CD14-positive monocyte (primary cell): Measurements from ENCODE around the gene SGCA. TPM values are rescaled to one million over a fixed set of nuclear protein-coding genes. Genes with fewer than 3 reads are reported as not detected.

Experiments used
- DNase-seq, 3 donors: peaks; one replicate each; pipeline ENCODE4 v3.0.0-alpha.2; 2011 to 2022
- H2AFZ ChIP-seq: 2 replicates; pipeline ENCODE4 v1.6.0; 2012; ENCODE audit warnings: mild to moderate bottlenecking, low read depth, low read length, inconsistent platforms; ENCODE audit not compliant: insufficient read depth, poor library complexity, severe bottlenecking
- H3K27ac ChIP-seq, 2 donors: 1 replicate in 1 of 2; 2 replicates in 1 of 2; pipeline ENCODE4 v1.5.1; 2012 to 2013; ENCODE audit warnings: low read length in 2 of 2, control low read depth in 1 of 2, inconsistent platforms in 1 of 2, low read depth in 1 of 2, mild to moderate bottlenecking in 1 of 2
- H3K27me3 ChIP-seq, 2 donors: one replicate each; pipeline versions ENCODE4 v1.6.0 to v1.6.1; 2011 to 2013; ENCODE audit warnings: low read length in 2 of 2; ENCODE audit not compliant: control insufficient read depth in 2 of 2, insufficient read depth in 2 of 2
- H3K36me3 ChIP-seq, 2 donors: replicated peaks in 1 of 2; 1 replicate in 1 of 2; 2 replicates in 1 of 2; pipeline versions ENCODE4 v1.5.1 to v1.6.1; 2012 to 2013; ENCODE audit warnings: low read length in 2 of 2, control low read depth in 1 of 2, inconsistent platforms in 1 of 2, mild to moderate bottlenecking in 1 of 2; ENCODE audit not compliant: insufficient read depth in 2 of 2, control insufficient read depth in 1 of 2
- H3K4me1 ChIP-seq, 2 donors: 1 replicate in 1 of 2; 2 replicates in 1 of 2; pipeline versions ENCODE4 v1.5.1 to v1.6.1; 2012 to 2013; ENCODE audit warnings: low read length in 2 of 2, control low read depth in 1 of 2, inconsistent platforms in 1 of 2, mild to moderate bottlenecking in 1 of 2, moderate library complexity in 1 of 2; ENCODE audit not compliant: insufficient read depth in 2 of 2, control insufficient read depth in 1 of 2
- H3K4me2 ChIP-seq: replicated peaks from 2 replicates; pipeline ENCODE3; 2012; ENCODE audit warnings: low read length, moderate library complexity, mild to moderate bottlenecking; ENCODE audit not compliant: poor library complexity, severe bottlenecking; ENCODE audit errors: extremely low read depth
- H3K4me3 ChIP-seq, 3 experiments: fragments of 200-600 bp in 1 of 3; sonication (generic) in 1 of 3; replicated peaks in 1 of 3; 1 replicate in 2 of 3; 2 replicates in 1 of 3; pipeline ENCODE4 v1.5.1; 2011 to 2013; ENCODE audit warnings: low read length in 3 of 3, mild to moderate bottlenecking in 3 of 3, control low read depth in 2 of 3, low read depth in 2 of 3, inconsistent platforms in 1 of 3, moderate library complexity in 1 of 3
- H3K79me2 ChIP-seq: 2 replicates; pipeline ENCODE4 v1.6.0; 2012; ENCODE audit warnings: mild to moderate bottlenecking, control low read depth, inconsistent platforms, low read length, moderate library complexity; ENCODE audit not compliant: insufficient read depth
- H3K9ac ChIP-seq: 2 replicates; pipeline ENCODE4 v1.6.0; 2017; ENCODE audit warnings: low read length, mild to moderate bottlenecking; ENCODE audit not compliant: insufficient read depth, poor library complexity, severe bottlenecking
- H3K9me3 ChIP-seq, 2 donors: replicated peaks in 1 of 2; 1 replicate in 1 of 2; 2 replicates in 1 of 2; pipeline versions ENCODE4 v1.5.1 to v1.6.1; 2012 to 2013; ENCODE audit warnings: low read length in 2 of 2, control low read depth in 1 of 2; ENCODE audit not compliant: control insufficient read depth in 1 of 2, insufficient read depth in 1 of 2
- H4K20me1 ChIP-seq: 2 replicates; pipeline ENCODE4 v1.6.0; 2012; ENCODE audit warnings: mild to moderate bottlenecking, low read length, control low read depth, moderate library complexity; ENCODE audit not compliant: insufficient read depth
- H3K27ac Mint-ChIP-seq, 7 donors: one replicate each; pipeline ENCODE4 v1.8.0; 2020; ENCODE audit warnings: mild to moderate bottlenecking in 7 of 7, mixed read lengths in 7 of 7, moderate library complexity in 6 of 7, inconsistent platforms in 2 of 7
- H3K27me3 Mint-ChIP-seq, 3 donors: one replicate each; pipeline ENCODE4 v1.8.0; 2021 to 2022; ENCODE audit warnings: low read depth in 3 of 3, mild to moderate bottlenecking in 3 of 3, mixed read lengths in 3 of 3, moderate library complexity in 3 of 3, inconsistent platforms in 1 of 3
- H3K36me3 Mint-ChIP-seq, 2 donors: one replicate each; pipeline ENCODE4 v1.8.0; 2020; ENCODE audit warnings: mixed read lengths in 2 of 2, inconsistent platforms in 1 of 2, mild to moderate bottlenecking in 1 of 2
- H3K4me1 Mint-ChIP-seq: one replicate; pipeline ENCODE4 v1.8.0; 2020; ENCODE audit warnings: mild to moderate bottlenecking, mixed read lengths
- H3K4me3 Mint-ChIP-seq, 2 donors: one replicate each; pipeline ENCODE4 v1.8.0; 2020; ENCODE audit warnings: mild to moderate bottlenecking in 2 of 2, mixed read lengths in 2 of 2, moderate library complexity in 1 of 2
- H3K9me3 Mint-ChIP-seq, 7 donors: one replicate each; pipeline ENCODE4 v1.8.0; 2020 to 2022; ENCODE audit warnings: mixed read lengths in 7 of 7, mild to moderate bottlenecking in 6 of 7, moderate library complexity in 6 of 7, inconsistent platforms in 2 of 7
- WGBS: methylation state at CpG from one replicate; pipeline ENCODE4 v1.1.5; 2013; ENCODE audit warnings: missing lambda C conversion rate; ENCODE audit not compliant: insufficient coverage; 5-methylcytosine and 5-hydroxymethylcytosine counted together
- intact Hi-C, 2 donors: fragments of 100-400 bp; cut with micrococcal nuclease; formaldehyde crosslinking; loops; one replicate each; pipeline versions ENCODE4 v1.15.0 to v1.15.1; 2023
- polyA plus RNA-seq, 3 donors: library from polyadenylated mRNA; depleted of rRNA in 1 of 3; unstranded in 2 of 3; stranded (reverse) in 1 of 3; fragments of 300-500 nt in 2 of 3; fragments of >200 nt in 1 of 3; fragmentation: Illumina TruSeq in 2 of 3; gene quantifications; 1 replicate in 2 of 3; 2 replicates in 1 of 3; pipeline ENCODE4 v1.2.3, GENCODE V29; 2012 to 2021
- TF ChIP-seq, protein P1 (sequence below): fragments of 200-600 bp; IDR thresholded peaks from one replicate; pipeline ENCODE4 v1.8.0; 2022; ENCODE audit warnings: antibody characterized with exemption, mild to moderate bottlenecking

SGCA gene
- polyA plus RNA-seq, 3 donors: 0.27 to 0.89 (median 0.53) TPM

DNA sequence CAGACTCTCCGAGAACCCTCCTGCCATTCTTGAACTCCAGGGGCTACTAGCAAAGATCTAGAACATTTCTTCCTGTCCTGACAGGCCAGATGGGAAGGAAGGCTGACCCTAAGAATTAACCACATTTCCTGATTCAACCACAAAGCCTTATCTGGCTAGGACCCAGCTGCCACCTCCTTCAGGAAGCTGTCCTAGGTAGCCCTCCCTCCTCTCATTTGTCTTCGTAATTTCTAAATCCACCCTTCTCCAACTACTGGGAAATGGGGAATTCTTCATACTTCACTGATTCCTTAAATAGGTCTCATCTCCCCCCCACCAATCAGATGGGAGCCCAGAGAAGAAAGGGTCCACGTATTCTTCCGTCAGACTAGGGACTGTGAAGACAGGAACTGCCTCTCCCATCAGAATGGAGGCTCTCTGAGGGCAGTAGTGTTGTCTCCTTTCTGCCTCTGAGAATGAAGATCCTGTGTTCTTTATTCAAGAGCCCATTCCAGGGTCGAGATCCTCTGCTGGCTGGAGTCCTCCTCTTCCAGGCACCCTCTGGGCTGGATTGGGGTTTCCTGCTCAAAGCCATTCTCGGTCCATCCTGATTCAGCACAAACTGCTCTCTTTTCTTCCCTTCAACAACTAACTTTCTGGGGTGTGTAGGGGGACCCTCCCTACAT is 38.0 kb upstream of the SGCA start:
- Histone ChIP-seq H2AFZ (no peak overlapping the region), H3K27ac (no peak overlapping the region), H3K4me1 (peaks cover 24 to 36% of the 10 kb centered on the region in 2 donors), H3K36me3 (peaks cover 0 to under 1% of the 10 kb centered on the region in 2 donors), H3K4me3 (no peak overlapping the region), H3K9me3 (peaks cover 3 to 13% of the 10 kb centered on the region in 2 donors), H3K4me2 (peak overlapping the region; percentile 12), H3K9ac (no peak overlapping the region), H4K20me1 (peaks cover 23% of the 10 kb centered on the region), H3K27me3 (peaks cover 37 to 68% of the 10 kb centered on the region in 2 donors), H3K79me2 (no peaks in the 10 kb centered on the region)
- intact Hi-C loops: no loop called here
- peaks cover 38% of the 10 kb centered on the region for H3K4me1 Mint-ChIP-seq
- H3K27me3 Mint-ChIP-seq: peaks cover 72 to 89% (median 82%) of the 10 kb centered on the region in 3 donors
- peaks cover 11 to 14% of the 10 kb centered on the region in 2 donors for H3K36me3 Mint-ChIP-seq
- WGBS: 13% methylated on average over 3 of the region's 6 CpGs
- TF ChIP-seq, protein P1, sequence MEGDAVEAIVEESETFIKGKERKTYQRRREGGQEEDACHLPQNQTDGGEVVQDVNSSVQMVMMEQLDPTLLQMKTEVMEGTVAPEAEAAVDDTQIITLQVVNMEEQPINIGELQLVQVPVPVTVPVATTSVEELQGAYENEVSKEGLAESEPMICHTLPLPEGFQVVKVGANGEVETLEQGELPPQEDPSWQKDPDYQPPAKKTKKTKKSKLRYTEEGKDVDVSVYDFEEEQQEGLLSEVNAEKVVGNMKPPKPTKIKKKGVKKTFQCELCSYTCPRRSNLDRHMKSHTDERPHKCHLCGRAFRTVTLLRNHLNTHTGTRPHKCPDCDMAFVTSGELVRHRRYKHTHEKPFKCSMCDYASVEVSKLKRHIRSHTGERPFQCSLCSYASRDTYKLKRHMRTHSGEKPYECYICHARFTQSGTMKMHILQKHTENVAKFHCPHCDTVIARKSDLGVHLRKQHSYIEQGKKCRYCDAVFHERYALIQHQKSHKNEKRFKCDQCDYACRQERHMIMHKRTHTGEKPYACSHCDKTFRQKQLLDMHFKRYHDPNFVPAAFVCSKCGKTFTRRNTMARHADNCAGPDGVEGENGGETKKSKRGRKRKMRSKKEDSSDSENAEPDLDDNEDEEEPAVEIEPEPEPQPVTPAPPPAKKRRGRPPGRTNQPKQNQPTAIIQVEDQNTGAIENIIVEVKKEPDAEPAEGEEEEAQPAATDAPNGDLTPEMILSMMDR: no peak
- H3K27ac Mint-ChIP-seq: no peak overlapping the region
- DNase-seq: peak in 2 of 3 donors; percentile 30 to 33
- peak overlapping the region in 1 of 2 donors; percentile 95 for H3K4me3 Mint-ChIP-seq
- peaks cover 2 to 27% (median 18%) of the 10 kb centered on the region in 7 donors for H3K9me3 Mint-ChIP-seq

DNA sequence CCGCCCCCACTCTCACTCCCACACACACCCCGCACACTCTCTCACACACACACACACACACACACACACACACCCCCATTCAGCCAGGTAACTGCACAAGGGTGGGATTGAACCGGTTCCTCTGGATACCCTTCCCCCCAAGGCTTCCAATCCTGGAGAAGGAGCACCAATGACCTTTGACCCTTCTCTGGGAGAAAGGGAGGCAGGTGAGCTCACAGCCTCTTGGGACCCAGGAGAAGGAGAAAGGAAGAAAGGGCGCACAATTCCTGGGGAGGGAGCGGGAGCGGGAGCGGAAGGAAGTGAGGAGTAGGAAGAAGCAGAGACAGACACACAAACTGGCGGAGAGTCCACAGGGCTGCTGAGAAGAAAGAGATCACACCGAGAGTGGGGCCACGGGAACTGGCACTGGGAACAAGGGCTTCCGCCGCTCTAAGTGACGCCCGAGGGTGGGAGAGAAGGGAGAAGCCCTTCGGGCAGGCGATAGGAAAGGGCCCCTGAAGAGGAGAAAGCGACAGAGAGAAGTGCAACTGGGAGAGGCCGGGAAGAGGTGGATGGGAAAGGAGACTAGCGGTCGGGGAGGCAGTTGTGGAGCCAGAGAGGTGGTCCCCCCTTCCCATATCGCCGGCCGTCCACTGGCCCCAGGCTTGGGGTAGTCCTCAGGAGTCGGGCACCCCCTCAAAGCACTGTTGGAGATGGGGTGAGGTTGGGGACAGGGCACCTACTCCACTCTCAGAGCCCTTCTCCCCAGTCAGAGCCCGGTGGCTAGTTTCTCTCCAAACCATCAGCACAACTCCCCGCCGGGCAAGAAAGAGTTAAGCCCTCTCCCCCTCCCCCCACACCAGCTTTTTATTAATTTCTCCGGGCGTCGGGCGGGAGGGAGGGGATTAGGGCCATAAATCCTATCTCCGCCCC is 37.1 kb upstream of the SGCA start:
- under 1% methylated on average over 14 of the region's 32 CpGs for WGBS
- Histone ChIP-seq H3K36me3 (peaks cover 5 to 10% of the 10 kb centered on the region in 2 donors), H3K9me3 (peaks cover 3 to 13% of the 10 kb centered on the region in 2 donors), H2AFZ (no peak overlapping the region), H3K27me3 (peaks cover 32 to 60% of the 10 kb centered on the region in 2 donors), H3K79me2 (no peaks in the 10 kb centered on the region), H3K27ac (no peak overlapping the region), H3K4me2 (peak overlapping the region; percentile 42), H4K20me1 (peaks cover 31% of the 10 kb centered on the region), H3K4me1 (peaks cover 24 to 36% of the 10 kb centered on the region in 2 donors), H3K4me3 (peak overlapping the region in 1 of 3 experiments; percentile 49), H3K9ac (no peak overlapping the region)
- DNase-seq: peak in 2 of 3 donors; percentile 17 to 32
- Mint-ChIP-seq H3K4me1 (peaks cover 38% of the 10 kb centered on the region), H3K9me3 (peaks cover 2 to 27% (median 18%) of the 10 kb centered on the region in 7 donors), H3K27ac (peak overlapping the region in 3 of 7 donors; percentile 19 to 81 (median 64)), H3K27me3 (peaks cover 66 to 81% (median 74%) of the 10 kb centered on the region in 3 donors), H3K4me3 (peak overlapping the region; percentile 45 to 95), H3K36me3 (peaks cover 16 to 21% of the 10 kb centered on the region in 2 donors)
- TF ChIP-seq, protein P1: no peak
- intact Hi-C loops: no loop called here
